ENCODE results near the gene PRCD. TPM values are rescaled to one million over a fixed set of nuclear protein-coding genes. Genes with fewer than 3 reads are reported as not detected.

The PRCD gene
- total and polyA plus RNA-seq, 2 donors (not counting 1 experiment from before 2014, with no cell fraction given) = 18.0 to 30.6 TPM

GRCh38 chr17:76585649-76586593, 46.1 kb downstream of the PRCD start, which contains the start of gene ST6GALNAC2:
ST6GALNAC2 (minus strand) TSS chr17:76585860; CDS start chr17:76585808, 52 bp downstream.
- POLR2A ChIA-PET = interaction anchor here (0.5 to 1.3 kb wide), 5 partner anchors 29 to 1312 kb away, joined by 3 read pairs; no protein-coding TSS in a partner anchor
- WGBS (ENCODE audit: insufficient coverage) = under 1% methylated on average over 82 of the region's 84 CpGs

More at GRCh38 chr17:76585649-76586593, 46.1 kb downstream of the PRCD start, which contains the start of gene ST6GALNAC2:
- no peaks in the 10 kb centered on the region for H4K20me1 ChIP-seq (ENCODE audit: control insufficient read depth, insufficient read depth, low read length, poor library complexity, severe bottlenecking)
- Mint-ChIP-seq H3K9me3 (ENCODE audit: insufficient read depth) (no peaks in the 10 kb centered on the region), H3K27ac (no peak within 1 kb of the TSS), H3K4me1 (peaks cover 12% of the 10 kb centered on the region), H3K27me3 (peaks cover 43% of the 10 kb centered on the region), H3K4me3 (peak within 1 kb of the TSS; percentile 88)
- no peaks in the 10 kb centered on the region for H3K9me3 ChIP-seq (ENCODE audit: control extremely low read depth in 1 of 3, control insufficient read depth in 2 of 3, insufficient read depth in 1 of 3, low read length in 2 of 3)
- DNase-seq (peak; percentile 66), ATAC-seq (ENCODE audit: low read depth) (peak; percentile 76)
- intact Hi-C loops (cut with micrococcal nuclease) = loop anchor here (2.0 kb wide), 1 partner anchor 29 kb away; no protein-coding TSS in a partner anchor
- CTCF ChIA-PET = interaction anchor here (0.6 to 2.9 kb wide), 11 partner anchors 15 to 63 kb away, joined by 3 to 13 read pairs (median 4); no protein-coding TSS in a partner anchor
- peaks cover 21% of the 10 kb centered on the region in 2 donors for H3K4me1 ChIP-seq (ENCODE audit: control insufficient read depth in 2 of 2, insufficient read depth in 2 of 2, low read length in 2 of 2)
- peak within 1 kb of the TSS; percentile 98 for H3K4me2 ChIP-seq (replicated peaks; ENCODE audit: low read depth, low read length, poor library complexity, severe bottlenecking)
- no peaks in the 10 kb centered on the region for H3K79me2 ChIP-seq (ENCODE audit: control insufficient read depth, insufficient read depth, low read length)
- H3K9ac ChIP-seq (ENCODE audit: low read length) = peak within 1 kb of the TSS; percentile 71
- peak; percentile 27 for TF ChIP-seq CTCF (IDR thresholded peaks at IDR 0.05)
- no peak for TF ChIP-seq EZH2 (IDR thresholded peaks at IDR 0.05; ENCODE audit: borderline replicate concordance, insufficient read depth, low read depth, low read length, poor library complexity, severe bottlenecking)
- H3K27me3 ChIP-seq (replicated peaks in 1 of 4; ENCODE audit: control extremely low read depth in 1 of 4, control insufficient read depth in 3 of 4, insufficient read depth in 4 of 4, low read length in 3 of 4) = peaks cover 0 to 38% (median 20%) of the 10 kb centered on the region in 4 experiments
- H2AFZ ChIP-seq (ENCODE audit: insufficient read depth, low read depth, low read length, poor library complexity, severe bottlenecking) = peak within 1 kb of the TSS; percentile 89
- H3K27ac ChIP-seq (ENCODE audit: low read length in 2 of 2) = no peak within 1 kb of the TSS
- H3K36me3 ChIP-seq (replicated peaks in 1 of 2; ENCODE audit: control extremely low read depth in 1 of 2, control insufficient read depth in 1 of 2, extremely low read depth in 1 of 2, insufficient read depth in 2 of 2, low read length in 1 of 2) = no peaks in the 10 kb centered on the region
- peak within 1 kb of the TSS; percentile 45 to 77 (median 57) for H3K4me3 ChIP-seq (ENCODE audit: control extremely low read depth in 1 of 5, extremely low read depth in 1 of 5, insufficient read depth in 1 of 5, low read depth in 2 of 5, low read length in 4 of 5)
